Activated CD4-positive, alpha-beta T cell treated with anti-CD3 and anti-CD28 coated beads, Interleukin-10, Interleukin-2, amounts not matched to agents 100 ng/mL and 50 ng/mL, durations not matched to agents 16 hours and 8 hours (primary cell): ENCODE data around the gene CELA2B.
"Not testable (repeated sequence)": the region's sequence is repeated elsewhere in the genome, so short reads cannot be mapped to it uniquely, and the experiment has no call there.

ENCODE experiments used
- DNase-seq: peaks from one replicate; pipeline ENCODE4 v3.0.0-alpha.2; 2020

The CELA2B gene

DNA sequence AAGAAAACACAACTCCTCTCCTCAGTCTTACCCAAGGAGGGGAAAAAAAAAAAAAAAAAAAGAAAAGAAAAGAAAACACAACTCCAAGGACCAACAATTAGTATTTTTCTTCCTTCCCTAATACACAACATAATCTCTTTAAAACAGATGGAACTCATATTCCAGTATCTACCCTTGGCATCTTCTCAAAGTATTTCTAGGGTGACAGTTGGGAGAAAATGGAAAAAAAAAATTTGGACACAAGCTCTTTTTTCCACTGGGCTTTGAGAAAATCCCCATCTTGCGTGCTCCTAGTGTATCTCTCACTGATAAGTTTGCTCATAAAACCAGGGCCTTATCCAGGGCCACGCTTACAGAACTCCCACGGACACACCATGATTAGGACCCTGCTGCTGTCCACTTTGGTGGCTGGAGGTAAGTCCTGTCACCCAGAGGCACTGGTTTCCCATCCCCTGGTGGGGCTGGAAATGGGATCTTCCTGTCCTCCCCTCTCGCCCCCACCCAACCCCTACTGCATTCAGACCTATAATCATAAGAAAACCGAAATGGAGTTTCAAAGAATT lies at the start of gene CELA2B:
TSS of gene CELA2B (plus strand) at position 353 of the 563 bp plus-strand sequence. CDS start at position 375, 22 bp downstream.
- DNase-seq = no peak

GRCh38 chr1:15426492-15427279 lies 49.2 kb upstream of the CELA2B start:
- no peak for DNase-seq

GRCh38 chr1:15427280-15427666 lies 48.6 kb upstream of the CELA2B start:
- no peak for DNase-seq

GRCh38 chr1:15428252-15428651 lies 47.7 kb upstream of the CELA2B start:
- not testable (repeated sequence) for DNase-seq

DNA sequence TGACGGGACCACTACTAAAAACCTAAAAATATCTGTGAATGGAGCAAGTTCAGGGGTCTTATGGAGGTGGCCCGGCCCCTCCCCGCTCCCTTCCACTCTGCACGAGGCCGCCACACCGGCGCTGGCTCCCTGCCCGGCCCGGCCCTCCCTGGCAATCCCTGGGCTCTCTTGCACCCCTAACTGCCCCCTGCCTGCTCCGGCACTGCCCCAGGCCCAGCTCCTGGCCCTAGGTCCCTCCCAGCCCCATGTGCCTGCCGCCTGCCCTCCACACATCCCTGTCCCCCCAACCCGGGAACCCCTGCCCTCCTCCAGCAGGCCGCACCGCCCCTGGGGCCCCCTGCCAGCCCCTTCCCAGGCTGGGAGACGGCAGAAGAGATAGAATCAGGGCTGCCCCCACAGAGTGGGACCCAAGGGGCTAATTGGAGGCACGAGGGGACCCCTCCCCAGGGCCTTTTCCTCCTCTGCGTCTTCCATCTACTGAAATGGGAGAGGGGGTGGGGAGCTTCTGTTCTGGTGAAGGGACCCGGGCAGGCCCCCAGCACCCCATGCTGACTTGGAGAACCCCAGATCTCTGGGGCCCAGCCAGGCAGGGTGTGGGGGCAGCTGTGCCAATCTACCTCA lies 47.0 kb upstream of the CELA2B start:
- no peak for DNase-seq

DNA sequence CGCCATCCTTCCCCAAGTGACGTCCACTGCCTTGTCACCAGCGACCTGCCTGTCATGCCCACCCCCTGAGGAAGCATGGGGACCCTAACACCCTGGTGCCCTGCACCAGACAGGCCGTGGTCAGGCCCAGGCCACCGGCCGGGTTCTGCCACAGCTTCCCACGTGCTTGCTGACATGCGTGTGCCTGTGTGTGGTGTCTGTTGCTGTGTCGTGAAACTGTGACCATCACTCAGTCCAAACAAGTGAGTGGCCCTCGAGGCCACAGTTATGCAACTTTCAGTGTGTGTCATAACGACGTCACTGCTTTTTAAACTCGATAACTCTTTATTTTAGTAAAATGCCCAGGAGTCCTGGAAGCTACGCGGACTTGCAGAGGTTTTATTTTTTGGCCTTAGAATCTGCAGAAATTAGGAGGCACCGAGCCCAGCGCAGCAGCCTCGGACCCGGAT lies 46.2 kb upstream of the CELA2B start:
- DNase-seq = no peak

DNA sequence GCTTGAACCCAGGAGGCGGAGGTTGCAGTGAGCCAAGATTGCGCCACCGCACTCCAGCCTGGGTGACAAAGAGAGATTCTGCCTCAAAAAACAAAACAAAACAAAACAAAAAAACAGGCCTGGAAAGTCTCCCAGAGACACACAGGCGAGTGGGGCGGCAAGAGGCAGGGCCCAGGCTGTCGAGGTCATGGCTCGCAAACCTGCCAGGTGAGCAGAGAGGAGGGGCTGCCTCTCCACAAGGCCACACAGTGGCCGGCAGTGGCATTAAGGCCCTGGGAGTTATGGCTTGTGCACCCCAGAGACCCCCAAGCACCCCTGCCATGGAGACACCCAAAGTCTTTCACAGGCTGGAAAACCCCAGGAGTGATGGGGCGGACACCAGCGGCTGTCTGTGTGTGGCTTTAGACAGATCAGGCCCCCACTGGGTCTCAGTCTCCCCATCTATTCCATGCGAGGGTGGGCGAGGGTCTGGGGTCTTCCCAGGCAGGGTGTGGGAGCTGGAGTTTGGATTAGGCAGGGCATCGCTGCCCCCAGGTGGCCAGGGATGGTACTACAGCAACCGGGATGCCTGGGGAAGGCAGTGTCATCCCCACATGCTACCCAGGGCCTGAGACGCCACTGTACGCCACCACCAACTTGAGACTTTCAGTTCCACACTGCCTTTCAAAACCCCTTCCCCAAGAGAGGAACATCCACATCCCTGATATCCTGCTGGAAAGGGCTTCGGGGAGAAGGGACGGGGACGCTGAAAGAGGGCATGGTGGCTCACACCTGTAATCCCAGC lies 44.9 kb upstream of the CELA2B start:
- peak; percentile 76 for DNase-seq

DNA sequence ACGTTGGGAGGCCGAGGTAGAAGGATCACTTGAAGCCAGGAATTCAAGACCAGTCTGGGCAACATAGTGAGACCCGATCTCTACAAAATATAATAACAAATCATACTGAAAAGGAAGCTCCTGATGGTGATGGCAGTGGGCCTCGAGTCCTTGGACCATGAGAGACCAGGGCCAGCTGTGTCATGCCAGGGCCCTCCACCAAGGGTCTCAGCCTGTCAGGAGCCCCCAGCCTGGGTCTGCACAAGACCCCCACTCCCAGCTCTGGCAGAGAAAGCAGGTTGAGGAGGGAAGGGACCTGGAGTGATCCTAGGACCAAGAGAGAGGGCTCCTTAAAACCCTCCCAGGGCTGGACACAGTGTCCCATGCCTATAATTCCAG lies 44.3 kb upstream of the CELA2B start:
- DNase-seq = no peak

DNA sequence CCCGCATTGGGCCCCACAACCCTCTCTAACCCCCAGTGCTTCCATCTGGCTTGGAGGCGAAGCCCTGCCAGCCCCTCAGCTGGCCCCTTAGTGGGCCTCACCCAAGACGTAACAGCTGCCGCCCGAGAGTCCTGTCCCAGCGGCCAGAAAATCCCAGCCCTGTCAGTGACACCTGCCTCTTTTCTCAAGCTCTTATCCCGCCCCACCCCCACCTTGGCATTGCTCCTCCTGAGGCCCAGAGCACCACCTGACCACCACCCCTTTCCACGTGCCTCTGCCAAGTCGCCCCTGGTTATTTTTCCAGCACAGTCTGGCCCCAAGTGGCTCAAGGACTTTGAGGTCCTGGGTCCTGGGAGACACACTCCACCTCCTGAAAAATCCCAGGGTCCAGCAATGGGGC lies 43.6 kb upstream of the CELA2B start:
- no peak for DNase-seq

GRCh38 chr1:15433471-15433870 lies 42.4 kb upstream of the CELA2B start:
- no peak for DNase-seq

- DNase-seq = not testable (repeated sequence)
Measured at GRCh38 chr1:15434739-15435138, 41.2 kb upstream of the CELA2B start.

- DNase-seq = no peak
Measured at GRCh38 chr1:15435239-15436077, 40.4 kb upstream of the CELA2B start.

- DNase-seq = no peak
Measured at GRCh38 chr1:15436881-15437442, 38.9 kb upstream of the CELA2B start.

GRCh38 chr1:15439325-15439724 lies 36.6 kb upstream of the CELA2B start:
- no peak for DNase-seq

DNA sequence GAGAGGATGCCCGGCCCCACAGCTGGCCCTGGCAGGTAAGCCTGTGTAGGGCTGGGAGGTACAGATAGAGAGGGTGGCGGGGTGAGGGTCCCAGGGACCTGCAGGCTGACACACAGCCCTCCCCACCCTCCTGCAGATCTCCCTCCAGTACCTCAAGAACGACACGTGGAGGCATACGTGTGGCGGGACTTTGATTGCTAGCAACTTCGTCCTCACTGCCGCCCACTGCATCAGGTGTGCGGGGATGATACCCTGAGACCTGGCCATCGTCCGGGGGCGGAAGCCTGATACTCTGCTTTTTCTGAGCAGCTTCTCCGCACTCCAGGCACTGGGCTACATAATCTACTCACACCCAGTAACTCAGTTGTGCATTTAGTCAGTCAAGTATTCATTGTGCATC lies 35.5 kb upstream of the CELA2B start:
- no peak for DNase-seq

DNA sequence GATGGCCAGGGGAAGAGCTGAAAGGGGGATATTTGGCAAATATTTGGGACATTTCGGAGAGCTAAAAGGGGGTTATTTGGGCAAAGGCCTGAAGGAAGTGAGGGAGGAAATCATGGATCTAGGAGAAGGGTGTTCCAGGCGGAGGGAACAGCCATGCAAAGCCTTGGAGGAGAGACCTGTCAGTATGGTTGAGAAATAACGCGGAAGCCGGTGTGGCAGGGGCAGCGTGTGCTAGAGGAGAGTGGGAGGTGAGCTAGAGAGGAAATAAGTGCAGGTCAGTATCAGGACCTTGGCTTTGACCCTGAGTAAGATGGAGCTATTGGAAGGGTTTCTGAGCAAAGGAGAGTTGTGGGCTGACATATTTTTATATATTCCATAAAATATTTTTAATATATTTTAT lies 34.7 kb upstream of the CELA2B start:
- no peak for DNase-seq

DNA sequence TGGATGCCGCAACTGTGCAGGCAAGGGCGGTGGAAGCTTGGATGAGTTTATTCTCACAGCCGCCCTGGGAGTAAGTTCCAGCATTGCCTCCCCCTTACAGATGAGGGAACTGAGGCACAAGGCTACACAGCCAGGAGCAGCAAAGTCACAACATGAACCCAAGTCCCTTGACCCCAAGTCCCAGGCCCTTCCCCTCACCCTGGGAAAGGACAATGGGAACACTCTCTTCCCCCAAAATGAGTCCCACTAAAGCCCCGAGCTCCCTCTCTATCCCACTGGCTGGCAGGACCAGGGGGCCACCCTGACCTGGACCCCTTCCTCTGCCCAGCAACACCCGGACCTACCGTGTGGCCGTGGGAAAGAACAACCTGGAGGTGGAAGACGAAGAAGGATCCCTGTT lies 33.8 kb upstream of the CELA2B start:
- no peak for DNase-seq

DNA sequence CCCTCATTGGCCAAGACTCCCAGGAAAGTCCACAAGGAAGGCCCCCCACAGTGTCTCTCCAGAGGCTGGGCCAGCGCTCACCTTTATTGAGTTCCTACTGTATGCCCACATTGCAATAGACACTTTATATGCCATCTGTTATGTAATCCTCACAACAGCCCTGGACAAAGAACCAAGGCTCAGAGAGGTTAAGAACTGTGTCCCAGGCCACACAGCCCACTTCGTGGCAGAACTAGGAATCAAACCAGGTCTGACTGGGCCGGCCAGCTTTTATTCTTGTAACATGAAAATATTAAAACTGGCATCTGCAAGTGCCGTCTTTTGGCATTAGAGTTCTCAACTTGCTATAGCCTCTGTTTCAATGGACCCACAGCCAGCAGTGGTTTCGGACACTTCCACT lies 33.1 kb upstream of the CELA2B start:
- DNase-seq = no peak

DNA sequence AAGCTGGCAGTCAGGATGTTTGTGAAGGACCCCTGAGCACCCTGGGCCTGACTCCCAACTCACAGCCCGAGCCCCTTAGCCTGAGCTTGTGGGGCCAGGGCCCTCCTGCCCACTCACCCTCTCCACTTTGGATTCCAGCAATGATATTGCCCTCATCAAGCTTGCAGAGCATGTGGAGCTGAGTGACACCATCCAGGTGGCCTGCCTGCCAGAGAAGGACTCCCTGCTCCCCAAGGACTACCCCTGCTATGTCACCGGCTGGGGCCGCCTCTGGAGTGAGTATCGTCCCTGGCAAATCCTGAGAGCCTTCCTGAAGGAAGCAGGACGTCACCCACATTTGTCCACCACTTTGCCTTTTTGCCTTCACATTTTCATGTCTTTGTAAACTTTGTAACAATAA lies 32.6 kb upstream of the CELA2B start:
- DNase-seq = no peak

- no peak for DNase-seq
Measured at GRCh38 chr1:15444468-15445389, 31.2 kb upstream of the CELA2B start.
